ENCODE data around the gene C2orf76. TPM values are rescaled to one million over a fixed set of nuclear protein-coding genes. Genes with fewer than 3 reads are reported as not detected.
A peak's percentile ranks its signal among the peaks of the same experiment; 100 is the strongest.
"Not testable (repeated sequence)": the region's sequence is repeated elsewhere in the genome, so short reads cannot be mapped to it uniquely, and the experiment has no call there.

C2orf76 gene
- total RNA-seq, 4 donors from 2014 or later, result 6.7 to 10.6 (median 9.3) TPM

- Histone ChIP-seq H3K9me3 (no peaks in the 10 kb centered on the region), H3K27ac (no peak overlapping the region), H3K4me3 (no peak overlapping the region), H3K4me1 (peaks cover 18% of the 10 kb centered on the region), H3K36me3 (no peaks in the 10 kb centered on the region), H3K27me3 (no peaks in the 10 kb centered on the region)
- no peak for DNase-seq (ENCODE audit: low spot score in 2 of 2)
- 63% methylated on average over 7 of the region's 7 CpGs for WGBS
- TF ChIP-seq EP300 (IDR thresholded peaks at IDR 0.05) (no peak), CTCF (IDR thresholded peaks at IDR 0.05) (peak; percentile 67 to 78)
Observed at GRCh38 chr2:119407430-119408220, 41.0 kb upstream of the C2orf76 start.

GRCh38 chr2:119405151-119405550, 38.5 kb upstream of the C2orf76 start:
- no peak overlapping the region for H3K27ac ChIP-seq
- 100% methylated on average over 2 of the region's 2 CpGs for WGBS
- H3K9me3 ChIP-seq, result no peaks in the 10 kb centered on the region
- no peaks in the 10 kb centered on the region for H3K27me3 ChIP-seq
- DNase-seq (ENCODE audit: low spot score in 2 of 2), result no peak
- no peak for TF ChIP-seq POLR2AphosphoS5 (IDR thresholded peaks at IDR 0.05)
- TF ChIP-seq POLR2A (IDR thresholded peaks at IDR 0.05), result no peak
- TF ChIP-seq EP300 (IDR thresholded peaks at IDR 0.05), result no peak
- no peak for TF ChIP-seq CTCF (IDR thresholded peaks at IDR 0.05)
- no peaks in the 10 kb centered on the region for H3K36me3 ChIP-seq
- H3K4me3 ChIP-seq, result no peak overlapping the region
- H3K4me1 ChIP-seq, result peaks cover 20% of the 10 kb centered on the region

- peaks cover 20% of the 10 kb centered on the region for H3K4me1 ChIP-seq
- not testable (repeated sequence) for DNase-seq (ENCODE audit: low spot score in 2 of 2); H3K4me3 ChIP-seq; H3K27me3 ChIP-seq; H3K36me3 ChIP-seq; H3K27ac ChIP-seq; H3K9me3 ChIP-seq
- WGBS, result 90% methylated on average over 12 of the region's 12 CpGs
Observed at GRCh38 chr2:119403618-119404017, 37.0 kb upstream of the C2orf76 start.

- H3K4me1 ChIP-seq, result peaks cover 16% of the 10 kb centered on the region
- DNase-seq (ENCODE audit: low spot score in 2 of 2), result no peak
- H3K36me3 ChIP-seq, result no peaks in the 10 kb centered on the region
- TF ChIP-seq CTCF (IDR thresholded peaks at IDR 0.05), result no peak
- no peak for TF ChIP-seq POLR2AphosphoS5 (IDR thresholded peaks at IDR 0.05)
- TF ChIP-seq POLR2A (IDR thresholded peaks at IDR 0.05), result no peak
- no peak for TF ChIP-seq EP300 (IDR thresholded peaks at IDR 0.05)
- no peaks in the 10 kb centered on the region for H3K9me3 ChIP-seq
- H3K27ac ChIP-seq, result no peak overlapping the region
- no peaks in the 10 kb centered on the region for H3K27me3 ChIP-seq
- 65% methylated on average over 10 of the region's 10 CpGs for WGBS
- no peak overlapping the region for H3K4me3 ChIP-seq
Observed at GRCh38 chr2:119402645-119403560, 36.3 kb upstream of the C2orf76 start.

GRCh38 chr2:119402106-119402505, 35.5 kb upstream of the C2orf76 start:
- Histone ChIP-seq H3K27ac (no peak overlapping the region), H3K4me1 (peaks cover 10% of the 10 kb centered on the region), H3K27me3 (no peaks in the 10 kb centered on the region), H3K36me3 (no peaks in the 10 kb centered on the region), H3K4me3 (no peak overlapping the region), H3K9me3 (no peaks in the 10 kb centered on the region)
- TF ChIP-seq POLR2AphosphoS5 (IDR thresholded peaks at IDR 0.05) (no peak), CTCF (IDR thresholded peaks at IDR 0.05) (no peak)
- 88% methylated on average over 5 of the region's 5 CpGs for WGBS
- DNase-seq (ENCODE audit: low spot score in 2 of 2), result no peak
